Activated CD4-positive, alpha-beta T cell treated with anti-CD3 and anti-CD28 coated beads for 24 hours (primary cell): ENCODE results near the gene SLC19A3.
"Not testable (repeated sequence)": the region's sequence is repeated elsewhere in the genome, so short reads cannot be mapped to it uniquely, and the experiment has no call there.

ENCODE experiments used
- DNase-seq, 2 donors: peaks; one replicate each; pipeline ENCODE4 v3.0.0-alpha.2; 2020; ENCODE audit warnings: low read depth in 2 of 2

SLC19A3 gene

DNA sequence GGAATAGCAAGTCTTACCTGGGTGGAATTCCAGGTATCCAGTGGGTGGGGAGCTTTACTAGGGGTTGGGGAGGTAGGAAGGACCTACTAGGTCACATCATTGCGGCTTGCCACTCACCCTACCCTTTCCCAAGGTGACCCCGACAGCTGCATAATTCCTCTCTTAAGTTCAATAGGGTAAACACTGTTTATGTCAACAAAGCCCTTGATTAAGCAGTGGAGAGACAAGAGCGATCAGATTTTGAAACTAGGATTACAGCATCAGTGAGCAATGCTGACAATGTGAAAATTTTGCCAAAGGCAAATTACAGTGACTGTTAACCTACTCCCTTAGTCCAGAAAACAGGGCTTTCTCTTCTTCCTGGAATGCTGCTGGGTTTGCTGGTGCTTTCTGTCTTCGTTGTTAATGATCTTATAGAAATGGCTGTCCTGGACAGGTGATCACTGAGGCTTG is 14.5 kb downstream of the SLC19A3 start:
- no peak for DNase-seq

GRCh38 chr2:227701556-227701955 is 16.3 kb downstream of the SLC19A3 start:
- DNase-seq, result no peak

GRCh38 chr2:227696990-227697679 is 20.7 kb downstream of the SLC19A3 start:
- no peak for DNase-seq

- no peak for DNase-seq
Observed at GRCh38 chr2:227687189-227687588, 30.6 kb downstream of the SLC19A3 start.

GRCh38 chr2:227684258-227684657 is 33.6 kb downstream of the SLC19A3 start:
- no peak for DNase-seq

GRCh38 chr2:227677928-227678327 is 39.9 kb downstream of the SLC19A3 start:
- DNase-seq, result no peak

GRCh38 chr2:227674485-227674884 is 43.3 kb downstream of the SLC19A3 start:
- DNase-seq, result no peak

- not testable (repeated sequence) for DNase-seq
Observed at GRCh38 chr2:227673620-227674019, 44.2 kb downstream of the SLC19A3 start.

- no peak for DNase-seq
Observed at GRCh38 chr2:227671170-227671905, 46.5 kb downstream of the SLC19A3 start.

- DNase-seq, result not testable (repeated sequence)
Observed at GRCh38 chr2:227666631-227667170, 51.1 kb downstream of the SLC19A3 start, which contains the start of gene SCYGR5. Gene SCYGR5 (plus strand): TSS chr2:227666804. CDS start chr2:227666804, 0 bp downstream.

DNA sequence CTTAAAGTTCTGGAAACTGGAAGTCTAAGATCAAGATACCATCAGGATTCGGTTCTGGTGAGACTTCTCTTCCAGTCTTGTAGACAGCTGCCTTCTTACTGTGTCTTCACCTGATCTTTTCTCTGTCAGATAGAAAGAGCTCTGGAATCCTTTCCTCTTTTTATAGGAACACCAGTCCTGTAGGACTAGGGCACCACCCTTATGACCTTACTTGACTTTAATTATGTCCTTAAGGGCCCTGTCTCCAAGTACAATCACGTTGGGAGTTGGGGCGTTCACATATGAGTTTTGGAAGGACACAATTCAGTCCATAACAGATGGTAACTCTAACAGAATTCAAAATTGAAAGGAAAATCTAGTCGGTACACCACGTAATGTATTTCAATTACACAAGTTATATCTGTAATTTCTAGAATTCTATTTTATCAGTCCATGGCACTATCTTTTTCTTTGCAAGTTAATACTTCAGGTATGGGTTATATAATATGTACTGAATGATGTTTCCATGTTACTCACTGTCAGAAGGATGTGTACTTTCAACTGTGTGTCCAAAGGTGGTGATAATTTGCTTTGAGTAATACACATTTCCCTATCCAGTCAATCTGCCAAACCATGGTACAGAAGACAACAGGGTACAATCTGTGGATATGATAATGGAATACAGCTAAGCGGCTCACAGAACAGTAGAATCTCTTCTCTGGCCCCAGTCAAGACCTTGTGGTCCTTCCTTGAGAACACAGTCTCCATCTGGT is 52.5 kb downstream of the SLC19A3 start:
- DNase-seq, result no peak

DNA sequence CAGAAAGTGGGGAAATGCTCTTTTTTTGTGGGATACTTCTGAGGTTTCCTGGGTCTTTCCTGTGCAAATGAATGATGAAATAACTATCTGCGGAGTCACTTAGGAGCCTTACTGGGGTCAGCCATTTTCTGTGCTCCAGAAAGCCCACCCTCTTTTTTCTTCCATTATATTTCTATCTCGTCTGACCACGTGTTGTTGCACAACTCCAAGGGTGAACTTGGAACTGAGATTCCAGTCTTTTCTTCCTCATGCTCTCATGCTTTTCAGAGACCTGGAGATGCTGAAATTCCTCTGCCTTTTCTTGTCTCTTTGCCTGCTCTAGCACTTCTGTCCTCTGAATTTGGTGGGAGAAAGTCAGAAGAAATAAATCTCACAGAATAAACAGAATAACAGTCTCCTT is 56.0 kb downstream of the SLC19A3 start:
- DNase-seq, result no peak

DNA sequence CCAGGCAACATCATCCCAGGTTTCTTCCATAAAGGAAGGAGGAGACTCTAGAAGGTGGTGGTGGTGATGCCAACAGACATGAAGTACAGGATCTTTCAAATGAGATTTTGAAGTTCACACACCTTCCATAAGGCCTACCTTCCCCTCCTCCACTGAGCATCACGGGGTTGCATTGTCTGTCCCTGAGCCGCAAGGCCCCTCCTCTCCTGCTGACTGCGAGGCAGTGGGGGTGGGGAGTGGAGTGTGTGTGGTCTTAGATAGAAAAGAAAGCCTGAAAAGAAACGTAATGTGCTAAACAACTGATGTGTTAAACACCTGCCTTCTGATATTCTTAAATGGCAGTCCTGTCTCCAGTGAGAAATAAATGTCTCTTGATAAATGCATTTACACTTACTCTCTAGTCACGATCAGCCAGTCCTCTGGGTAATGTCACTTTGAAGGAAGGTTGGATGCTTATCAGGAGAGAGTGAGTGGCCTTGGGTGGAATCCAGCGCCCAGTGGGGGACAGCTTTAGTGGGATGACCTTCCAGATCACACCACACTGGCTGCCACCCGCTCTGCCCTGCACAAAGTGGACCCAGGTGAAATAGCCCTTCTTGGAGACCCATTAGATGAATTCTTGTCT is 56.7 kb downstream of the SLC19A3 start:
- DNase-seq, result no peak

DNA sequence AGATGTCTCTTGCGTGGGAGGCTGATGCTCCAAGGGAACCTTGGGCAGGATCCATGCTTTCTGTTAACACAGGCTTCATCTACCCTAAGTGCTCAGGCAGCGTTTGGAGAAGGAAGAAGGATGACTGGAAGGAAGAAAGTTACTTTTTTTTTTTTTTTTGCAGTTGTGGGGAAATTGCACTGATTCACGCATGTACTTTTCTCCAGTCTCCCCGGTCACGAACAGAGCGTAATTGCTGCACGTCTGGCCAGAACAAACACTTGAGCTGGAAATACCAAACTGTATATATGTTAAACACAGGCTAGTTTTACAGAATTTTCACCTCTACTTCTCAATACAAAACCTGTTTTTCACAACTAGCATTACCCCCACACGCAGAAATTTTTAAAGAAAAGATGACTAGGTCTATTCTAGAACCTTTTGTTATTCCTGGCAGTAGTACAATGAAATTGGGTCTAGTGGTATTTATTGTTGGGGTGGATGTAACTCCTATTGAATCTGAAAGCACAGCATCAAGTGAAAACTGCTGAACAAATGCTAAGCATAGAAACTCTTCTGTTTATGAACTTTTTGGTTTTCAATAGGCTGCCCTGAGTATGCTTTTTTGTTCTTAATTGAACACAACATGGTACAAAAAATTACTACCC is 60.5 kb downstream of the SLC19A3 start:
- no peak for DNase-seq

DNA sequence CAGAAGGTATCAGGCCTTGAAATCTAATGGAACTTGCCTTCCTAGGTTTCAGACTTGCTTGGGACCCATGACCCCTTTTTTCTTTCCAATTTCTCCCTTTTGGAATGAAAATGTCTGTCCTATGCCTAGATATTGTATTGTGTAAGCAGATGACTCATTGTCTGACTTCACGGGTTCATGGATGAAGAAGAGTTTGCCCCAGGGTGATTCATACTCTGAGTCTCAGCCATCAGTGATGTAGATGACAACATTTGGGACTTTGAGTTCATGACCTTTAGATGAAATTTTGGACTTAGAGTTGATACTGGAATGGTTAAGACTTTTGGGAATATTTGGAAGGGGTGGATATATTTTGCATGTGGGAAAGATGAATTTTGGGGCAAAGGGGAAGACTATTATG is 62.4 kb downstream of the SLC19A3 start:
- no peak for DNase-seq

GRCh38 chr2:227654426-227654825 is 63.4 kb downstream of the SLC19A3 start:
- no peak for DNase-seq

GRCh38 chr2:227653419-227653818 is 64.4 kb downstream of the SLC19A3 start:
- DNase-seq, result no peak

DNA sequence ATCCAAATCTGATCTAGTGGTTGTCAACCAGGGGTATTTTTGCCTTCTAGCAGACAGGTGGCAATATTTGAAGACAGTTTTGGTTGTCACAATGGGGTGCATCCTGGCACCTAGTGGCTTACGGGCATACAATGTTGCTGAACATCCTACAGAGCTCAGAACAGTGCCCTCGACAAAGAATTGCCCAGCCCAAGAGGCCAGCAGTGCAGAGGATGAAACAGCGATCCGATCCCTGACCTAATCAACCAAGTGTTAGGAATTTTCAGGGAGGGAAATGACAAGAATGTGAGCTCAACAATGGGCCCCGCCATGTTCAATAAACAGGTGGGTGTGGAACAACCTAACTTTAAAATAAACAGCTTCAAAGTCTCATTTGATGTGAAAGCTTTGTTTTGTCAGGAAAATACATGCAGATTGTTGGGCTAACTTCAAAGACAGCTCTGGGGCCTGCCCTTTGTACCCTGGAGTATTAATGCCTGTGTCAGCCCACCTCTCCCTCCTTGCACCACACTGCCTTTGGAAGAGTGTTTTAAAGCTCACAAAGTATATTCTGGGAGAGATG is 73.8 kb downstream of the SLC19A3 start:
- DNase-seq, result no peak

- no peak for DNase-seq
Observed at GRCh38 chr2:227642656-227643055, 75.2 kb downstream of the SLC19A3 start.

DNA sequence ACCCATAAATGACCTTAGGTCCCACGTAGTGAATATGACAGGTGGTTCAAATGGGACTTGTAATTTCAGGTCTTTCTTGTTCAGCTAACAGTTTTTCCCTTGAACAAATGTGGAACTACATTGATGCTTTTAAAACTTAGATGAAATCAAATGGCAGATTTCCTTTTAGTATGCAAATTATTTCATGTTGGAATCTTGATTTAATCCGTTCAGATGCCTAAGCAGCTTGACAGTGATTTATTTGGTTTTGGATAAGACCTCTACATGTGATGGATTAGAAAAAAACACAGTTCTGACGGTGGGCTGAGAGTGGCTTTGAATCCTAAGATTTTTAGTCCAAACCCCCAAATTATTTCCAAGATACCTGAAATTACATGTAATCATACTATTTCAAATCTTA is 83.6 kb downstream of the SLC19A3 start:
- no peak for DNase-seq
